ENCODE data around the gene SAGE1.
"Not testable (repeated sequence)": the region's sequence is repeated elsewhere in the genome, so short reads cannot be mapped to it uniquely, and the experiment has no call there.

DNA sequence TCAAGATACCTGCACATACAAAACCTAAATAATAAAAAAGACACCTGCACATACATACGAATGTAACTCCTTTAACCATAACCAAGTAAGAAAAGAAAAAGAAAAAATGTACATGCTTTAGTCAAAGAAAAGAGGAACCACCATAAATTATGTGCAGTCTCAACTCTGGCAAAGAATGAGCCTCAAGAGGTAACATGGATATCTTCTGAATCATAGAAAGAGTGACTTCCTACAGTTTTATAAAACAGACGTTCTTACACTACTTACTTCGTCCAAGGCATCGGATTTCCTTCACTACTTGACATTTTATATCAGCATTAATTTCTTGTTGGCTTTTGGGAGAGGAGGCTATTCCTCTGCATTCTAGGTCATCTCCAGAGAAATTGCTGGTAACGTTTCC, 10.8 kb upstream of the SAGE1 start:
- not testable (repeated sequence) for TF ChIP-seq EZH2 (IDR thresholded peaks at IDR 0.05; ENCODE audit: borderline replicate concordance, insufficient read depth, low read depth, low read length, poor library complexity, severe bottlenecking)
- TF ChIP-seq, protein P1, sequence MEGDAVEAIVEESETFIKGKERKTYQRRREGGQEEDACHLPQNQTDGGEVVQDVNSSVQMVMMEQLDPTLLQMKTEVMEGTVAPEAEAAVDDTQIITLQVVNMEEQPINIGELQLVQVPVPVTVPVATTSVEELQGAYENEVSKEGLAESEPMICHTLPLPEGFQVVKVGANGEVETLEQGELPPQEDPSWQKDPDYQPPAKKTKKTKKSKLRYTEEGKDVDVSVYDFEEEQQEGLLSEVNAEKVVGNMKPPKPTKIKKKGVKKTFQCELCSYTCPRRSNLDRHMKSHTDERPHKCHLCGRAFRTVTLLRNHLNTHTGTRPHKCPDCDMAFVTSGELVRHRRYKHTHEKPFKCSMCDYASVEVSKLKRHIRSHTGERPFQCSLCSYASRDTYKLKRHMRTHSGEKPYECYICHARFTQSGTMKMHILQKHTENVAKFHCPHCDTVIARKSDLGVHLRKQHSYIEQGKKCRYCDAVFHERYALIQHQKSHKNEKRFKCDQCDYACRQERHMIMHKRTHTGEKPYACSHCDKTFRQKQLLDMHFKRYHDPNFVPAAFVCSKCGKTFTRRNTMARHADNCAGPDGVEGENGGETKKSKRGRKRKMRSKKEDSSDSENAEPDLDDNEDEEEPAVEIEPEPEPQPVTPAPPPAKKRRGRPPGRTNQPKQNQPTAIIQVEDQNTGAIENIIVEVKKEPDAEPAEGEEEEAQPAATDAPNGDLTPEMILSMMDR (IDR thresholded peaks at IDR 0.05): not testable (repeated sequence)
